COLO829 (cell line): Measurements from ENCODE around the gene WWTR1.

Experiments
- DNase-seq: peaks from one replicate; pipeline ENCODE4 v3.0.0; 2012; ENCODE audit warnings: low spot score

WWTR1 gene

GRCh38 chr3:149566292-149566975 lies 91.4 kb downstream of the WWTR1 start:
- no peak for DNase-seq

GRCh38 chr3:149564079-149564478 lies 93.7 kb downstream of the WWTR1 start:
- no peak for DNase-seq

DNA sequence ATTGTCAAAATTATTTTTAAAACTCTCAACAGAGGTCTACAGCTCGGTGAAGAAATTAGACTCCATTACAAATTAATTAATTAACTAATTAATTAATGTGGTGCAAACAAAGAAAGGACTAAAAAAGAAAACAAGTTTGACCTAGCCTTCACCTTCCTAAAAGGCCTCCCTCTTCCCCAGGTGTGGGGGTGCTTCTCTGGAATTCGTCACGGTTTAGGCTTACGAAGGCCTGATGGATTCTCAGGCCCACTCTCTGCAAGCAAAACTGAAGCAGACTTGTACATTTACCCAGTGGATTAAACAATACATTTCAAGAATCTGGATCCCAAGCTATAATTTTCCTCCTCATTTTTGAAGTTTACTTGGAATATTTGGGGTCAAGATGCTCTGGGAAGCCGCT lies 94.7 kb downstream of the WWTR1 start:
- DNase-seq: no peak

- DNase-seq: no peak
Observed at GRCh38 chr3:149560617-149561016, 97.2 kb downstream of the WWTR1 start.

DNA sequence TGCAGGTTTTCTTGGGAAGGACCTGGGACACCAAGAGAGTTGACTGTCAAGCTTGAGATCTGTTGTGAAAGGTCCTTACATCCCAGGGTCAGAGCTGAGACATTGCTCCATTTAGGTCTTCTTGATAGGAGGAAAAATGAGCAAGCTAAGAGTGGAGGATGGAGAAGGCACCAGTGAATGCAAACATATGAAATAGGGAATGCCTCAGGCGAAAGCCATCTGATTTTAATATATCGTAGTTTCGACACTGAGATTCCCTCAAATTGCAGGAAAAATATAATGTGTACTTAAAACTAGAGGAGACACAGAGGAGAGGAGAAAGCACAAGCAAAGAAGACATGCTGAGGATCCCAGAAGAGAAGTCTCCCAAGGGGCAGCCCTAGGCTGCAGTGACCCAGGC lies 97.8 kb downstream of the WWTR1 start:
- DNase-seq: no peak

DNA sequence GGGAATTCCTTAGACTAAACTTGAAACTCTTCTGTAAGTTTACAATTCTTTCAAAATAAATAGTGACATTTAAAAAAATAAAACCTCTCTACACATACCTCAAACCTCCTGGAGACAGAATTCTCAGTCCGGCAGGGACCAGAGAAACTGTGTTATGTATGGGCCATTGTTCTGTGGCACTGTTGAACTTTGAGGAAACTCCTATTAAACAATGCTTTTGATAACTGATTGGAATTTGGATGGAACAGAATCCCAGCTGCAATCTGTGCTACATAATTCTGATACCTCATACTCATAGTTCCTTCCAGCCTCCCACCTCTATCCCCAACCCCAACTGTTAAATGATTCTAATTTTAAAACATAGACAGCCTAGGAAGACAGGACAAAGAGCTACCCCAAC lies 98.3 kb downstream of the WWTR1 start:
- peak; percentile 63 for DNase-seq

DNA sequence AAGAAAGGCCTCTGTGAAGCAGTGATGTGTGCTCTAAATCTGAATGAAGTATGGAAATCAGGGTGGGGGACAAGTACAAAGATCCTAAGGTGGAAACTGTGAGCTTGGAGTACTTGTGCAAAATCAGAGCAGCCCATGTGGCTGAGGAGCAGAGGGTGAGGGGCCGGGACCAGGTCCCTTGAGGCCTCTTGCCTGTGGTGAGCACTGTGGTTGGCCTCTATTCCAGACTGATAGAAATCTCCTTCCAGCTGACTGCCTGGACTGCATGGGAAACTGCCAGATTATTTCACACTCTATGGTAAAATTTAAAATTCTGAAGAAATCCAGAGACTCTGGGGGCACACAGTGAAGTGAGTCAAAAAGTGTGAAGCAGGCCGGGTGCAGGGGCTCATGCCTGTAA lies 101.9 kb downstream of the WWTR1 start:
- no peak for DNase-seq

DNA sequence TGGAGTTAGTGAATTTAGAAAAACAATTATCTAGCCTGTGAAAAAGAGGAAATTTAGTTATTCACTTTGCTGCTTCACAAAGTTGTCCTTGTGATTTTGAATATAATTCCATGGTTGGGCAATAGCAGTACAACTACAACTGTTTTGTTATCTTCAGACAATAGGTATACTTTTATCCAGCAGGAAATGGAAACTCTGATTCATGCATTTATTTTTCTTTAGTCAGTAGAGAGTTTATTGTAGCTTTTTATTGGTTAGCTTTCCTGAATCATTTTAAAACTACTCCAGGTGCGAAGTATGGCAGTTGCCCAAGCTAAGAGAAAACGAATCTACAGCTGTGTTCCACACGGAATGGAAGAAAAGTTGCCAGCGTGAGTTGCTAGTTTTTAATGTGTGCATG lies 103.0 kb downstream of the WWTR1 start:
- peak; percentile 74 for DNase-seq

GRCh38 chr3:149553781-149554451 lies 103.9 kb downstream of the WWTR1 start:
- DNase-seq: peak; percentile 88

- no peak for DNase-seq
Observed at GRCh38 chr3:149552700-149553099, 105.1 kb downstream of the WWTR1 start.

GRCh38 chr3:149551500-149551899 lies 106.3 kb downstream of the WWTR1 start:
- no peak for DNase-seq

DNA sequence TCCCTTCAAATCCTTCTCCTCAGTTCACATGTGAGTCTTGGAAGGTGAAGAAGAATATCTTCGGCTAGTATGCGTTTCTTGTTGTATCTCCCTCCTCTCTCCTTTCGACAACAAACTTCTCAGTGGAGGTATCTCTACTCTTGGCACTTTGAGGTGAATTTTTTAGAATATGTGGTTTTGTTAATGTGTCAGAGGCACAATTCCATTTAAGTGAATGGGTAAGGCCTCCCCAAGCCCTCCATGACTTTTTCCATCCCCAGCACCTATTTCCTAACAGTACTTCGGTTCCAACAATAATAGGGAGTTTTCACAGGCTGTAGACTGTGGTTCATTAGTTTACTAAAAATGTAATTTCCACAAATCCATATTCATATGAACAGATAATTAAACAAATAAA lies 109.2 kb downstream of the WWTR1 start:
- DNase-seq: no peak

DNA sequence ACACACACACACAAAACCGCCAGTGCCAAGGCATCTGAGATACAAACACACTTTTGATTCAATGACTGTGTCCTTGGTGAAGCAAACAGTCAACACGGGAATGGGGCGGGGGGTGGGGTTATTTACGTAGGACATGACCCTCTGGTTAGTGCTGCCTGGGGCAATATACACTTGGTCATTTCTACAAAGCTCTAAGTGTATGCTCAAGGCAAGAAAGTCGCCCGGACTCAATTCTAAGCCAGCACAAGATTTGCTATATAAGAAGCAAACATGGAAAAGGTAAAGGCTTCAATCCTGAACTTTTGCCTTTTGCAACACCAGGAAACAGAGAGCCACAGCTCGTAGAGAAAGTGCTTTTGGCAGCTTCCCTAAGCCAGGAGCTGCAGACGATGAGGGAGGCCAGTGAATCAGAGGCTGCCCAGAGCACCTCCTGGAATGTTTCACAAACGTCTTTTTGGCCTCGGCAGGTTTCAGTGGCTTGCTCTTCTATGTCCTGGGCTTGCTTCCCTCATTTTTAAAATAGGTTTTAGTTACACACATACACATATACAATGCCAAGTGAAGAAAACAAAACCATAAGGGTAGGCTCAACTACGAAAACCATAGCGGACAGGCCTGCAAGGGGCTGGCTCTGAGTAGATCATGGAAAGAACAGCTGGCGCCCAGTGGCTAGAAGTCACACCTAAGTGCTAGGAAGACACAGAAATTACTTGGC lies 109.7 kb downstream of the WWTR1 start:
- peak; percentile 72 for DNase-seq

GRCh38 chr3:149547413-149547812 lies 110.4 kb downstream of the WWTR1 start:
- DNase-seq: no peak

DNA sequence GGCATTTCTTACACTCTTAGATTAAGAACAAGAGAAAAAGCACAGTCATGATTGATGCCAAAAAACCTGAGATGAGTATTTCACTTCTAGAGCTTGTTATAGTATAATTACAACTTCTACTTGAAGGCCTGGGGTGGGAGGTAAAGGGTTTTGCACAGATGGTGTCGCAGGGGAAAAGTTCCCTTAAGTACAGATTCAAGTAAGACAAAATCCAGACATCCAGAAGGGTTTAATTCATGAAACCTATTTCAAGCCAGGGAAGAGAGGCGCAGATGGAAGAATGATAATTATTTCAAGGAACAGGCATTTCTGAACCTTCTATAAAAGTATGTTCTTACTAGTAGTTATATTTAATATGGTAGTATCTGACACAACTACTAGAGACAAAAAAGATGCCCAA lies 112.8 kb downstream of the WWTR1 start:
- DNase-seq: no peak

DNA sequence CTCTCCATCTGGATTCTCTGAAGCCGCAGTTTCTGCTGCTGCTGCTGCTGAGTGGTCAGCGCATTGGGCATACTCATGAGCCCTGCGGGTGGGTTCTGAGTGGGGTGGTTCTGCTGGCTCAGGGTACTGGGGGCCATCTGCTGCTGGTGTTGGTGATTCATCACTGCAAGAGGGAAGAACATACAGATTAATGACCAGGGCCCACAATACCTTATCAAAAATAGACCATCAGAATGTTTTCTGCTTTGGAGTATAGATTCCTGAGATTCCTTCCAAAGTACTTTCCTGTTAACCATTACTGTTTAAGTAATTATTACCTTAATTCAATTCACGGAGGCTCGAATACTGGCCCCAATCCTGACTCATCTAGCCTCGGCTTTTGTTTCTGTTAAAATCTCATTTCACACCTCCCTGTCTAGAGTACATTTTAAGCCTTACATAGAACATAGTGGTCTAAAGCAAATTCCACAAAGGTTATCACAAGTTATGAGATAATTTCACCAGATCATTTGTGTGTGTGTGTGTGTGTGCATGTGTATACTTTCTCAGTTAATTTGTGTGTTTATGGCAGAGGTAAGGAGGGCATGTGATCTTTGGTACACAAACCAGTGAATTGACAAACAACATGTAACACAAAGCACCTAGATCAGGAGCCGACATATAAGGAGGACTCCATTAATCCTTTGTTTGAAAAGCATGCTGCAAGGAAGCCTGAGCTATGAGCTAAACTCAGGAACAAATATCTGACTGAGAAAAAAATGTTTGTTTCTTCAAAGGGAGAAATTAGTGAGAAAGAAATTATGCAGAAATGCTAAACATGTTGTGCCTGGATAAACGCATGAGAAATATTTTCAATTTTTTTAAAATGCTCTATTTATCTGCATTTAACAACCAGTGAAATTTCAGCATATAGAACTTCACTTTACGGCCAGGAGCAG lies 115.2 kb downstream of the WWTR1 start:
- no peak for DNase-seq

DNA sequence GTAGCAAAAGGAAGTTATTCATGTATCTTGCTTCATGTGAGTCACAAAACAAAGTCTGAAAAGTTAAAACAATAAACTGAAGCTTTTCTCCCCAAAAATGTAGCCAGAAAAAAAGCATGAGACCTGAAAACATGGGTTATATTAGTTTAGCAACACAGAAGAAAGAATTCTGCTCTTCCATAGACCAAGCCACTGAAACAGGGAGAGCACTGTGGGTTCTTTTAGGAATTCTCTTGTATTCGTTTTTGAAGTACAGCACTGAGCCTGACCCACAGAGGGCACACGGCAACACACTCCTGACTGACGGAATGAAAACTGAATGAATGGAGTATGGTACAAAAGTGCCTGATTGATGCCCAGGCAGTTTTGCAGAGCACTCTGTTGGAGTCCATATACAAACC lies 116.7 kb downstream of the WWTR1 start:
- no peak for DNase-seq

- no peak for DNase-seq
Observed at GRCh38 chr3:149538371-149538770, 119.5 kb downstream of the WWTR1 start.

DNA sequence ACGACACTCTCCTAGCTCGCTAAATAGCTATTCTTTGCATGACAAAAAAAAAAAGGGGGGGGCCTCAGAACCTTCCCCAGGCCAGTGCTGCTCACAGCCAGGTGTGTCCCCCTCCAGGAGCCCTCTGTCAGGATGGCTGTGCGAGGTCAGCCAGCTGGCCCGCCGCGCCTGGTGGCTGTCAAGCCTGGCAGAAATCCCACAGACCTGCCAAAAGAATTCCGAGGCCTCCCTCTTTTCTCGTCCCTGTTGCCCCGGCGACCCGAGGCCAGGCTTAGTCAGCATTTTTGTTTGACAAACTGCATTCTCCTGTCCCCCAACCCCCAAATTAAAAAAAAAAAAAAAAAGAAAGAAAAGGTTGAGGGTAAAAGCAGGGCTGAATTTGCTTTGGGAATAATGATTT lies 121.4 kb downstream of the WWTR1 start:
- no peak for DNase-seq

- no peak for DNase-seq
Observed at GRCh38 chr3:149535333-149535685, 122.5 kb downstream of the WWTR1 start.

- DNase-seq: no peak
Observed at GRCh38 chr3:149534671-149535332, 123.0 kb downstream of the WWTR1 start.

- DNase-seq: no peak
Observed at GRCh38 chr3:149534082-149534481, 123.7 kb downstream of the WWTR1 start.
